ENCODE measurements around the gene NCAPG2.
"Not testable (repeated sequence)": the region's sequence is repeated elsewhere in the genome, so short reads cannot be mapped to it uniquely, and the experiment has no call there.

The NCAPG2 gene

GRCh38 chr7:158706273-158706704, 1.7 kb upstream of the NCAPG2 start:
- no peak for DNase-seq

DNA sequence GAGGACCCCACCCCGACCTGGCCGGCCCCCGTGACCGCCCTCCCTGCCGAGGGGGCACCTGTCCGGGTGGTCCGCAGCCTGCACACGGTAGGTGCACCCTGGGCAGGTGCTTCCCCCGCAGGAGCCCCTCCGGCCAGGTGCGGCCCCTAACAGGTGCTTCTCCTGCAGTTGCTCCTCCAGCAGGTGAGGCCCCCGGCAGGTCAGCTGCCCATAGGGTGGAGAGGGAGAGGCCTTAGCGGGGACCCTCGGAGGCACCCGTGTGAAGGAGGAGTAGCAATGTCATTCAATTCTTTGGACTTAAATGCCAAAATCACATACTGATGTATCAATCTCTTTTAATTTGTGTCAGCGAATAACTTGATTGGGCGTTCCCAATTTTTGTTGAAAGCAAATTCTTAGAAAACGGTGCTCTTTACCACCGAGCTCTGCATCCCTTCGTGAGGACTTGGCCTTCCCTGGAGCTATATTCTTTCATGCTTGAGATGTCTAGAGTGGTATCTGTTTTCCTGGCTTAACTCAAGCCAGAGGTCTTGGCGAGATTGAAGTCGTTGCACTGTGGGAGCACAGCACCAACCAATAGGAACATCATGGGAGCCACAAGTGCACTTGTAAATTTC, 738 bp upstream of the NCAPG2 start:
- DNase-seq: no peak

DNA sequence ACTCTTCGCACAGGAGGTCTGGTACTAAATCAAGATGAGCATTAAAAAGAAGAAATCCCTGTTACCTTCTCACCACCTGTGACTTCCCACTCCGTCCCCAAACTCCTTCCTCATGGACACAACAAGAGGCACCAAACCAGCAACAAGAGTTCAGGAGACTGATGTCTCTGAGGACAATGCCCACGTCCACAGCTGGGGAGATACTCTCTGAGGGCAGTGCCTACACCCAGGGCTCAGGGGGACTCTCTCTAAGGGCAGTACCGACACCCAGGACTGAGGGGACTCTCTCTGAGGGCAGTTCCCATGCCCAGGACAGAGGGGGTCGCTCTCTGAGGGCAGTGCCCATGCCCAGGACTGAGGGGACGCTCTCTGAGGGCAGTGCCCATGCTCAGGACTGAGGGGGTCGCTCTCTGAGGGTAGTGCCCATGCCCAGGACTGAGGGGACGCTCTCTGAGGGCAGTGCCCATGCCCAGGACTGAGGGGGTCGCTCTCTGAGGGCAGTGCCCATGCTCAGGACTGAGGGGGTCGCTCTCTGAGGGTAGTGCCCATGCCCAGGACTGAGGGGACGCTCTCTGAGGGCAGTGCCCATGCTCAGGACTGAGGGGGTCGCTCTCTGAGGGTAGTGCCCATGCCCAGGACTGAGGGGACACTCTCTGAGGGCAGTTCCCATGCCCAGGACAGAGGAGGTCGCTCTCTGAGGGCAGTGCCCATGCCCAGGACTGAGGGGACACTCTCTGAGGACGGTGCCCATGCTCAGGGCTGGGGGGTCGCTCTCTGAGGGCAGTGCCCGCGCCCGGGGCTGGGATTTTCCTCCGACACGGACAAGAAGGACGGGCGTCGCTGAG, 703 bp downstream of the NCAPG2 start:
- DNase-seq: not testable (repeated sequence)

DNA sequence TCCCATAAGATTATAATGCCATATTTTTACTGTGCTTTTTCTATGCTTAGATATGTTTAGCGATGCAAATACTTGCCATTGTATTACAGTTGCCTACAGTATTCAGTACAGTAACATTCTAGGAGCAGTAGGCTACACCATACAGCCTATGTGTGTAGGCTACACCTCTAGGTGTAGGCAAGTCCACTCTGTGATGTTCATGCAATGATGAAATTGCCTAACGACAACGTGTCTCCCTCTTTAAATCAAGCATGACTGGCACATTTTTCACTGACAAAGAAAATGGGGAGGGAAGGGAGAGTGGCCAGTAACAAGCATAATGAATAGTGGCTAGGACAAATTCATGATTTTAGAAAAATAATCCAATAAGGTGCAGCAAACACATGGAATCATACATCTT, 1.7 kb downstream of the NCAPG2 start:
- no peak for DNase-seq

- no peak for DNase-seq
Measured at GRCh38 chr7:158702196-158702595, 2.4 kb downstream of the NCAPG2 start.

- no peak for DNase-seq
Measured at GRCh38 chr7:158700008-158700407, 4.6 kb downstream of the NCAPG2 start.

DNA sequence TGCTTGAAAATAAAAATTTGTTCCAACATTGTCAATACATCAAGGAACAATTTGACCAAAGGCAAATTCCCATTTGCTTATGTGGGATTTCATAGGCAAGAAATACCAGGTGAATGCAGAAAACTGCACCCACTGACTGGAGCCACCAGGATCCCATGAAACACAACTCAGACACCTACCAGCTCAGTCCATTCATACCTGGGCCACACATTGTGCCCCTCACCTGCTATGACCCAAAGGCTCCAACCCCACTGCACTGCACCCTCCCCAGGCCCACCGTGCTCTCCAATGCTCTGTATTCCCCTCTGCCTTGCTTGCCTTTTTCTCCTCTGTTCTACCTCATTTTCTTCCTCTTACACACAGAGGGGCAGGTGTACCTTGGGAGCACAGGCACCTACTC, 5.3 kb downstream of the NCAPG2 start:
- no peak for DNase-seq

DNA sequence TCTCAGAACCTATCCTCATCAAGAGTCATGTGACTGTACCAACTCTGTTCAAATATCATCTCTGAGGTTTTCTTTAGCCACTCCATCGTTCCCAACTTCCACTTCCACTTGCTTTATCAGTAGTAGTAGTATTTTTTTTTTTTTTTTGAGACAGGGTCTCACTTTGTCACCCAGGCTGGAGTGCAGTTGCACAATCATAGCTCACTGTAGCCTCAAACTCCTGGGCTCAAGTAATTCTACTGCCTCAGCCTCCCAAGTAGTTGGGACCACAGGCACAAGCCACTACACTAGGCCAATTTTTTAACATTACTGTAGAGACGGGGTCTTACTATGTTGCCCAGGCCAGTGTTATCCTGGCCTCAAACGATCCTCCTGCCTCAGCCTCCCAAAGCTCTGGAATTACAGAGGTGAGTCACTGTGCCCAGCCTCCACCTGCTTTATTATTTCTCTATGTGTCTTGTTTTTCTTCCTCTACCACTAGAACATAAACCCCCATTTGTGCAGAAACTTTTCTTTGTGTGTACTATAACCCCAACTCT, 5.9 kb downstream of the NCAPG2 start:
- DNase-seq: no peak

- not testable (repeated sequence) for DNase-seq
Measured at GRCh38 chr7:158697597-158697996, 7.0 kb downstream of the NCAPG2 start.

DNA sequence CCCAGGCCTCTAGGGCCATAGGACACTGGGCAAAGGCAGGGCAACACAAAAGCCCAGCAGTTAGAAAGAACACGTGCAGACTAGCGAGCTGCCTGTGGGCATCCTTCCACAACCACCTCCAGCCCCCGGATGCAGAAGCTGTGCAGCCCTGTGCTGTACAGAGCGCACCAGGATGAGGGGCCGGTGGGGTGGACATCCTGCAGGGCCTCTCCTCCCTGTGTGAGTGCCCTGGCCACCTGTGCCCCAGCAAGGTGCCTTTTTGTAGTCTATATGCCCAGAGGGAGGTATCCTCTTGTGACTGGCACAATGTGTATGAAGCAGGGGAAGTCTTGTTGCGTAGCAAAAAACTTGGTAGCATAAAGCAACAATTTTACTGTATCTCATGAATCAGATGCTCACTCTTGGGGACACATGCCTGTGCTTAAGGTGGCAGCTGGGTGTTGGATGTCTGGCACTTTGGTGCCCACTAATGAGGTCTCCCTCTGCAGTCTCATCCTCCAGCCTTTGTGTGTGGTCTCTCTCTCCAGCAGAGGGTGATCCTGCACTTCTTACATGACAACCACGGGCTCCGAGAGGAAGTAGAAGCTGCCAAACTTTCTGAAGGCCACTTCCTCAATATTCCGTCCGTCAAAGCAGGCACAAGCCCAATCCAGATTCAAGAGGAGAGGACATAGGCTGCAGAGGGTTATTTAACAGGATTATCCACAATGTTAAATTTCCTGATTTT, 8.7 kb downstream of the NCAPG2 start:
- peak; percentile 65 for DNase-seq

DNA sequence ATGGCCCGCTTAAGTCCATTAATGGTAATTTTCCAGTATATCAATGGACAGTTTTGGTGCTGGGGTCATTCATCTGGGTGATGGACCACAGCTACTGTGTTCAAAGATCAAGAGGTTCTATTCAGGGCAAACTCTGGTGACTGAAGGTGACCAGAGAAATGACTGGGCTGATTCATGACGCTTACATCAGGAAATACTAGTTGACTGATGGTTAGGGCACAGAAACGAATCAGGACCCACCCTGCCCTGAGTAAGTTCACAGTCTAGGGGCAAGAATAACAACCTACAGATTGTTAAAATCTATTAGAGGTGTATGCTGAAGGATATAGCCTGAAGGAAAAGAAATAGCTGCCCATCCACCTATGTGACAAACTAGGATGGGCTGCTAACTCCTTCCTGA, 9.5 kb downstream of the NCAPG2 start:
- DNase-seq: no peak

GRCh38 chr7:158694650-158695049, 10.0 kb downstream of the NCAPG2 start:
- no peak for DNase-seq

GRCh38 chr7:158689488-158689887, 15.1 kb downstream of the NCAPG2 start:
- DNase-seq: no peak

DNA sequence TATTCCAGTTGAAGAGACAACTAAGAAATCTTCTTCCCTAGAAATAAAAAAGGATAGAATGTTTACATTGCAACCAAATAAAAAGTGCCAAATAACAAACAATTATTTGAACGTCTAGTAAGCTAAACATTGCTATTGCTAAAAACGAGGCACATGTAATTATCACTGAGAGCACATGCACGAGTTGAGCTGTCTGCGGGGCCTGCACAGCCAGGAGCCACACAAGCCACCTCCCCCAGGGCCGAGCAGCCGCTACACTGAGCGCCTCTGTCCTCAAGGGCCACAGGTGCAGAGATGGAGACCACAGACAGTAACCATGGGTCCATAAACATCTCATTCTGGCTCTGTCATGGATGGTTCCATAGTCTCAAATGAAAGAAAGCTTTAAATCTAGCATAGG, 17.2 kb downstream of the NCAPG2 start:
- no peak for DNase-seq

DNA sequence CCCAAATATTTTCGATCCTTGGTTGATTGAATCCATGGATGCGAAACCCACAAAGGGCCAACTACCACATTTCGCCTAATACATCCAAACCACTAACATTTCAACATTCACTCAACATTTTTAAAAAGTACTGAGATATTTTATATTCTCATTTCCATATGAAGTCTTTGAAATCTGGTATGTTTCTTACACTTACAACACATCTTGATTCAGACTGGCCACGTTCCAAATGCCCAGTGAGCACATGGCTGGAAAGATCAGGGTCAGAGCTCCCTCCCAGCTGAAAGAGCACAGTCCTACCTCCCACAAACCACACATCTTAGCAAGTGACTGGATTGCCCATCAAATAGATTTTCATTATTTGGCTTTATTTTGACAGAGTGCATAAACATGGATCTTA, 18.9 kb downstream of the NCAPG2 start:
- no peak for DNase-seq

DNA sequence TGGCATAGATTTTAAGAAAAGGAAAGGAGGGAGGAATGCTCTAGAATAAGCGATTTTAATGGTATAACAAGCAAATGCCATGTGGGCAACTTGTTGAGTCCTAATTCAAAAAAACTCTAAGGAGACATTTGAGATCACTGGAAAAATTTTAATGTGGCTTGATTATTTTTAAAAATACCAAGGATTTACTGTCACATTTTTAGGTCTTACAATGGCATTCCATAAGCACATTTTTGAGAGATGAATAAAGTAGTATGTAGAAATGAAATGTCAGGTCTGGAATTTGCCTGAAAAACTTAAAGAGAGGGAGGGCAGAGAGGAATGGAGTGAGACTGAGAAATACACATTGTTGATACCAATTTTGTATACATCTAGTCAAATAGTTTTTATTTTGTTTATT, 20.3 kb downstream of the NCAPG2 start:
- no peak for DNase-seq

GRCh38 chr7:158683541-158683940, 21.1 kb downstream of the NCAPG2 start:
- DNase-seq: no peak

DNA sequence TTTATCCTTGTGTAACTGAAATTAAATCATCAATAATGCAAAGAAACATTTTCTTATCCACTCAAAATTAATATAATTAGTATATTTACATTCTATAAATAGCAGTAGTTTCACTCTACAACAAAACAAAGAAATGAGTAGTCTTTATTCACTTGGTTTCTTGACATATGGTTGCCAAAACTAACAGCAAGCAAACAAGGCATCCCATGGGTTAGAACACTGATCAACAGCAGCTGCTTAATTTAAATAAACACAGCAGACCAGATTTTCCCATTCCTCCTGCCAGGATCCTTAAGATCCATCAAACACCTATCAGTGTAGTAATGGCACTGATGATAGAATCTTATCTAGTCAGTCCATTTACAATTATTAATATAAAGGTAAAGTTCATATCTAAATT, 22.1 kb downstream of the NCAPG2 start:
- no peak for DNase-seq

- DNase-seq: no peak
Measured at GRCh38 chr7:158680754-158681153, 23.9 kb downstream of the NCAPG2 start.

DNA sequence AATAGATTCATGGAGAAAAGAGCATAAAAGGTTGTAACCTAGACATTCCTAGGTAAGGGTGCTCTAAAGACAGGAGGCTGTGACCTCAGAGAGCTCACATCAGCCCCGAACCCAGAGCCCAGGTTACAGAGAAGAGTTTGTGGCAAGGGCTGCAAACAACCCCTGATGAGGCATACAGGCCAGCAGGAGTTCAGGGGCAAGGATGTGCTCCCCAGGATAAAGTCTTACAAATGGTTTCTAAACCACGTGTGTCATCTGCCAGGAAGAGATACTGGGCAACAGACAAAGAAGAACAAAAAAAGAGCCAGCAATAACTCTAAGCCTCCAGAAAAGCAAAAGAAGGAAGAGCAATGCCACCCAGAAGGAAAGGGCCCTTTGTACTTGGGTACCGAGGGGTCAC, 27.7 kb downstream of the NCAPG2 start:
- no peak for DNase-seq

DNA sequence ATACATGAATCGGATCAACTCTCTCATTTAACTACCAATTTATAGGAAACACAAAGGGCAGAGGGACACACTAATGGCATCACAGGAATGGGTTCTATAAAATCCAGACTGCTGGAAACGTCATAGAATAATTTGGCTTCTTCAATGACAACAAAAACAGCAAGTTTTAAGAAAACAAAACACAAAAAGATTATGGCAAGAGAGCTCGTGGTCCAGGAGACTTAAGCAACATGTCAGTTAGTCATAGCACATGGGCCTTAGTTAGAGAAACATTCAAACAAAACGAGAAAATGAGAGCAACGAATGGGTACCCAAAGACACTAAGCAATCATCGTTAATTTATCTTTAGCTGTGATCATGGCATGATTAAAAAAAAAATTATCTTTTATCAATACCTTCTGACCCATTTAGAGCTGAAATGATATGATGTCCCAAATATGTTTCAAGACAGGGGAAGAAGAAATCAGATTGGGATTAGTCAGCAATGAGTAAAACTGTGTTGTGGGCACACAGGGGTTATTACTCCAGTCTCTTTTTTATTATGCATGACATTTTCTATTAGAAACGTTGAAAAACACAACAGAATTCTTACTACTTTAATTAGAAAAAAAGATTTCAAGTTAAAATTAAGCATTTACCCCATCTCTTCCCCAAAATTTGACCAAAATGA, 28.3 kb downstream of the NCAPG2 start:
- DNase-seq: no peak

DNA sequence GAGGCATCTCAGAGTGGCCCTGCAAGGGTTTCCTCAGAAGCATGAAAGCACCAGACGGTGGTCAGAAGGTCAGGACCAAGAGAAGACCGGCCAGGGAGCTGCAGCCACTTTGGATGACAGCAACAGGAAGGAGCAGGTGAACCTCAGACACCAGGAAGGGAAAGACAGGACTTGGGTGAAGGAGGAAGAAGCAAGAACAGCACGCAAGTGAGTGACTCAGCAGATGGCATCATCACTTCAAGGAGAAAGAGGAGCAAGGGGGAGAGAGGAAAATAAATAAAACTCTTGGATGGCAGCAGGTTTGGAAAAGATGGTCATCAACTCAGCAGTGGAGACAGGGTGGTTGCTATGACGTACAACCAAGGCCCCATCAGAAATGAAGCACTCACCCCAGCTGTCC, 31.6 kb downstream of the NCAPG2 start:
- DNase-seq: no peak

DNA sequence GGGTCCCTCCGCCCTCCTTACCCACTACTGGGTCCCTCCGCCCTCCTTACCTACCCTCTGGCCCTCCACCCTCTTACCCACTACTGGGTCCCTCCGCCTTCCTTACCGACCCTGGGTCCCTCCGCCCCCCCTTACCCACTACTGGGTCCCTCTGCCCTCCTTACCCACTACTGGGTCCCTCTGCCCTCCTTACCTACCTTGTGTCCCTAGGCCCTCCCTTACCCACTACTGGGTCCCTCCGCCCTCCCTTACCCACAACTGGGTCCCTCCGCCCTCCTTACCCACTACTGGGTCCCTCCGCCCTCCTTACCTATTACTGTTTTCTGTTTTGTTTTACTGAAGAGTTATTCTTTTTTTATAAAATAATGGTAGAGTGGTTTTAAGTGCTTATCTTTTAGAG, 36.5 kb downstream of the NCAPG2 start:
- DNase-seq: not testable (repeated sequence)
